Measurements from ENCODE around the gene DISP2.

Gene DISP2

DNA sequence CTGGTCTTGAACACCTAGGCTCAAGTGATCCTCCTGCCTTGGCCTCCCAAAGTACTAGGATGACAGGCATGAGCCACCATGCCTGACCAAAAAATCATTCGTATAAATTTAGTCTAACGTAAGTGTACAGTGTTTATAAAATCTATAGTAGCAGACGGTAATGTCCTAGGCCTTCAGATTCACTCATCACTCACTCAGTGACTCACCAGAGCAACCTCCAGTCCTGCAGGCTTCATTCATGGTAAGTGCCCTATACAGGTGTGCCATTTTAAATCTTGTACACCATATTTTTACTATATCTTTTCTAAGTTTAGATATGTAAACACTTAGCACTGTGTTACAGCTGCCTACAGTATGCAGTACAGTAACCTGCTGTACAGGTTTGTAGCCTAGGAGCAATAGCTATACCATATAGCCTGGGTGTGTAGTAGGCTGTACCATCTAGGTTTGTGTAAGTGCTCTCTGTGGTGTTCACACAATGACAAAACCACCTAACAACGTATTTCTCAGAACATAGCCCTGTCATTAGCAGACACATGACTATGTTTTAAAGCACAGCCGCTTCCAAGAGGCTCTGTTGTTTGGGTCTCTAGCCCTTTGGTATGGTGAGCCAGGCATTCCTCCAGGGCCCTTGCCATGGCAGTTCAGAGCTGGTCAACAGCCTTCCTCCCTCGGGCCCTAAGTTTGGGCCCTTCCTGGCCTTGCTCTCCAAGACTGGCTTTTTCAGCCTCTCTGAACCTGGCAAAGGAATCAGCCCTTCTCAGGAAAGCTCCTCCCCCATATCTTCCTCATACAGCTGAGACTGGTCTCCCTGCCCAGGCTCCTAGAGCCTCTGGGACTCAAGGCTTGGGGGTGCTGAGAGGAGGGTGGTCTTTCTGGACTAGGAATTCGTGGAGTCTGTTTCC, 15.4 kb upstream of the DISP2 start:
- no peak for TF ChIP-seq CTCF (IDR thresholded peaks at IDR 0.05; ENCODE audit: low read depth, low read length)
- no peak overlapping the region for H3K4me3 ChIP-seq (ENCODE audit: low read depth, low read length)
- in situ Hi-C loops (cut with HindIII; ENCODE audit: low sequenced_read_pairs): no loop called here
- no peak for DNase-seq (ENCODE audit: low read depth, low spot score)

GRCh38 chr15:40343512-40343911, 14.5 kb upstream of the DISP2 start:
- H3K4me3 ChIP-seq (ENCODE audit: low read depth, low read length): no peak overlapping the region
- in situ Hi-C loops (cut with HindIII; ENCODE audit: low sequenced_read_pairs): no loop called here
- no peak for TF ChIP-seq CTCF (IDR thresholded peaks at IDR 0.05; ENCODE audit: low read depth, low read length)
- peak; percentile 92 for DNase-seq (ENCODE audit: low read depth, low spot score)

DNA sequence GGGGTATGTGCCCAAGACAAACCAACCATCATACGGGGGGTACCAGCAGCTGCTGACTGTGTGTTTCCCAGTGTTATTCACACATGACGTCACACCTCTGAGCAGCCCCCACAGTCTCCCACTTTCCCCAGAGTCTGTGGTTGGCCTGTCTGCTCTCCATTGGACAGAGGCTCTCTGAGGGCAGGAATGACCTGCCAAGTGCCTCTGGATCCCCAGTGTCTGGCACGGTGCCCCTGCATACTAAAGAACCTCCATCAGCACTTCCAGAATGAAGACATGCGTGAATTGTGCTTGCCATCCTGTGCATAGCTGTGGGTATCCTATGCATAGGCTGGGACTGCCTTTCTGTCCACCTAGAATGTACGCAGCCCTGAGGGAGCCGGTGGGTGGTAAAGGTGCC, 13.8 kb upstream of the DISP2 start:
- TF ChIP-seq CTCF (IDR thresholded peaks at IDR 0.05; ENCODE audit: low read depth, low read length): no peak
- DNase-seq (ENCODE audit: low read depth, low spot score): peak; percentile 32
- no peak overlapping the region for H3K4me3 ChIP-seq (ENCODE audit: low read depth, low read length)
- in situ Hi-C loops (cut with HindIII; ENCODE audit: low sequenced_read_pairs): no loop called here

DNA sequence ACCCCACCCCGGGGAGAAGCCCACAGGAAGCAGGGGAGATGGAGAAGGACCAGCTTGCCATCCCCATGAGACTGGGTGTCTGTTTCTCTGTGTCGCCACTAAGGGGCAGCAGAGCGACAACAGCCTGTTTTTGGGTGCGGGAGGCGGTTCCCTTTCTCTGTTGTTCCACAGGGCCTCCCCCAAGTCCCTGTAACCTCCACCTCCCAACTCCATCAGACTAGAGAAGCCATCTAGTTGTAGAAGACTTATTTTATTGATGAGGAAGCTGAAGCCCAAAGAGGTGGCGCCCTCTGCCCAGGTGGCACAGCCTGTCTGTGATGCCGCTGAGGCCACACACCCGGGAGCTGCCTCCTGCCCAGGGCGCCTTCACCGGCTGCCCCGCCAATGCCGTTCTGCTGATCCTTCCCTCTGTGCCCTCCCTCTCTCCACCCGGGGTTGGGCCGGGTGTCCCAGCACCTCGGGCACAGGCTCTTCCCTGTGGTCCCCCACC, 13.3 kb upstream of the DISP2 start:
- DNase-seq (ENCODE audit: low read depth, low spot score): peak; percentile 55
- in situ Hi-C loops (cut with HindIII; ENCODE audit: low sequenced_read_pairs): no loop called here
- peak; percentile 81 for TF ChIP-seq CTCF (IDR thresholded peaks at IDR 0.05; ENCODE audit: low read depth, low read length)
- no peak overlapping the region for H3K4me3 ChIP-seq (ENCODE audit: low read depth, low read length)

- no peak for DNase-seq (ENCODE audit: low read depth, low spot score)
- in situ Hi-C loops (cut with HindIII; ENCODE audit: low sequenced_read_pairs): no loop called here
- TF ChIP-seq CTCF (IDR thresholded peaks at IDR 0.05; ENCODE audit: low read depth, low read length): no peak
- no peak overlapping the region for H3K4me3 ChIP-seq (ENCODE audit: low read depth, low read length)
Observed at GRCh38 chr15:40345225-40345866, 12.7 kb upstream of the DISP2 start.

DNA sequence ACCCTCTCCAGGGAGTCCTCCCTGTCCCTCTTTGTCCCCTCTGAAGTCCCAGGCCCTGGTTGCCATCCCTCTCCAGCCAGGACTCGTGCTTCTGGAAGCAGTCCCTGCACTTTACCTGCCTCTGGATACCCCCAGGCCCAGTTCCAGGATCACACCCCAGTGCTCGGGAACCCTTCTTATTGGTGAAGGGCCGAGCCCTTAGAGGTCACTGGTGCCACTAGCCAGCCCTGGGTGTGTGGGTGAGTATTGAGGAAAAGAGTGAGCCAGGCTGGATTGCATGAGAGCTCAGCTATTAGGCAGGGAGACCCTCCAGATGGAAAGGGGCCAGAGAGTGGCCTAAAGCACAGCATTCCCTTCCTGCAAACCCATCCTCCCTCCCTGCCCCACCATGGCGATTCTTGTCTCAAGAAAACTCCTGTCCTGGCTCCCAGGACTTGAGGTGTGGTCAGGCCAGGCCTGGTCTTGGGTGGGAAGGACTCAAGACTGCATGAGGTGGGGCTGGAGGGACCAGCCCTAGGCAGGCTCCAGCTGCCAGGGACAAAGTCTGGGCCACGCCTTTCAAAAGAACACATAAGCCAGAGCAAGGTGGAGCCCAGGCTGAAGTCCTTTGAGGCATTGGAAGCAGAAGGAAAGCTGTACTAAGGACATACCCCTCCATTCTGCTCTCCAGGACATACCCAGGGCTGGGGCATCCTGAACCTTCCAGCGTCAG, 12.0 kb upstream of the DISP2 start:
- DNase-seq (ENCODE audit: low read depth, low spot score): no peak
- in situ Hi-C loops (cut with HindIII; ENCODE audit: low sequenced_read_pairs): no loop called here
- no peak for TF ChIP-seq CTCF (IDR thresholded peaks at IDR 0.05; ENCODE audit: low read depth, low read length)
- no peak overlapping the region for H3K4me3 ChIP-seq (ENCODE audit: low read depth, low read length)
